Cardiac muscle cell (in vitro differentiated cells and primary cell): ENCODE data around the gene NARS2. TPM values are rescaled to one million over a fixed set of nuclear protein-coding genes. Genes with fewer than 3 reads are reported as not detected.
"Not testable (repeated sequence)": the region's sequence is repeated elsewhere in the genome, so short reads cannot be mapped to it uniquely, and the experiment has no call there.

Experiments
- DNase-seq, 2 donors: peaks; one replicate each; pipeline versions ENCODE4 v3.0.0 to v3.0.0-alpha.2; 2010 to 2017; ENCODE audit warnings: low read depth in 1 of 2, low spot score in 1 of 2
- H3K27ac ChIP-seq: fragments of 200-600 bp; sonication (generic); 2 replicates; pipeline ENCODE4 v1.5.1; 2016
- H3K27me3 ChIP-seq: fragments of 200-600 bp; sonication (generic); 2 replicates; pipeline ENCODE4 v1.6.0; 2016; ENCODE audit warnings: control low read depth
- H3K36me3 ChIP-seq: fragments of 200-600 bp; sonication (generic); 2 replicates; pipeline ENCODE4 v1.5.1; 2016; ENCODE audit warnings: control low read depth
- H3K4me1 ChIP-seq: fragments of 200-600 bp; sonication (generic); 2 replicates; pipeline ENCODE4 v1.8.1; 2017; ENCODE audit warnings: low read depth, mild to moderate bottlenecking, mixed run types
- H3K4me3 ChIP-seq: fragments of 200-600 bp; sonication (generic); 2 replicates; pipeline ENCODE4 v1.5.1; 2016; ENCODE audit warnings: mild to moderate bottlenecking
- H3K9me3 ChIP-seq: fragments of 200-600 bp; sonication (generic); 2 replicates; pipeline ENCODE4 v1.5.1; 2017; ENCODE audit warnings: low read depth, mild to moderate bottlenecking, control low read depth
- polyA plus RNA-seq: library from polyadenylated mRNA; unstranded; fragments of >200 nt; fragmentation: Nextera tagmentation; extraction: Ambion mirVana; gene quantifications from 2 replicates; pipeline ENCODE4 v1.2.1, GENCODE V29; 2016
- total RNA-seq: library from RNA; depleted of rRNA; stranded (reverse); fragments of >200 nt; gene quantifications from 2 replicates; pipeline ENCODE4 v1.2.3, GENCODE V29; 2016
- TF ChIP-seq, protein P1 (sequence below): IDR thresholded peaks from 2 replicates; pipeline ENCODE4 v1.5.1; 2012; ENCODE audit warnings: low read depth, mild to moderate bottlenecking, low read length

NARS2 gene
- total and polyA plus RNA-seq, 2 experiments from 2014 or later: 27.2 to 40.5 TPM

DNA sequence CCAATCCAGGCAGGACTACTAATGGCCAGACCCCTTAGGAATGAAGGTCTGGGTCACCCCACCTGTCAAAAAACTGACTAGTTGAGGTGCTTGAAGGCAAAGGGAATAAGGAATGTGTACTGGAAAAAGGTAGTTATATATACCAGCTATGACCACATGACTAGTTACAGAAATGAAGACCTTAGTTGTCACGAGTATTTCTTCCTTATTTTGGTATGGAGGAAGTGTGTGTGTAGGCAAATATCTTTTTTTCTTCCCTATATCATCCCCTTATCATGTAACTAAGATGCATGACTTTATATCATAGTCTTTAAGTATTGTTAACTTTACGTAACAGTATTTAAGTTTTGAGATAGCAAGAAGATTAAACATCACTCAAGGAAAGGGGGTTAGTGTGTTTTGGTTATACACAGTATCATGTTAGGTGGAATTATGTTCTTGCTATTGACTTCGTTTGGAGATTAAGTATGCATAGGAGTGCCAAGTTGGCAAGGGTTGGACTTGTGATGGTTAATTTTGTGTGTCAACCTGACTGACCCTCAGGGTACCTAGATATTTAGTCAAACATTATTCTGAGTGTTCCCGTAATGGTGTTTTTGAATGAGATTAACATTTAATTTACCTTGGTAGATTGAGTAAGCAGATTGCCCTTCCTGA, 38.2 kb upstream of the NARS2 start:
- Histone ChIP-seq H3K4me3 (no peak overlapping the region), H3K27ac (no peak overlapping the region), H3K36me3 (no peaks in the 10 kb centered on the region), H3K9me3 (no peaks in the 10 kb centered on the region), H3K27me3 (no peaks in the 10 kb centered on the region), H3K4me1 (no peaks in the 10 kb centered on the region)
- TF ChIP-seq, protein P1, sequence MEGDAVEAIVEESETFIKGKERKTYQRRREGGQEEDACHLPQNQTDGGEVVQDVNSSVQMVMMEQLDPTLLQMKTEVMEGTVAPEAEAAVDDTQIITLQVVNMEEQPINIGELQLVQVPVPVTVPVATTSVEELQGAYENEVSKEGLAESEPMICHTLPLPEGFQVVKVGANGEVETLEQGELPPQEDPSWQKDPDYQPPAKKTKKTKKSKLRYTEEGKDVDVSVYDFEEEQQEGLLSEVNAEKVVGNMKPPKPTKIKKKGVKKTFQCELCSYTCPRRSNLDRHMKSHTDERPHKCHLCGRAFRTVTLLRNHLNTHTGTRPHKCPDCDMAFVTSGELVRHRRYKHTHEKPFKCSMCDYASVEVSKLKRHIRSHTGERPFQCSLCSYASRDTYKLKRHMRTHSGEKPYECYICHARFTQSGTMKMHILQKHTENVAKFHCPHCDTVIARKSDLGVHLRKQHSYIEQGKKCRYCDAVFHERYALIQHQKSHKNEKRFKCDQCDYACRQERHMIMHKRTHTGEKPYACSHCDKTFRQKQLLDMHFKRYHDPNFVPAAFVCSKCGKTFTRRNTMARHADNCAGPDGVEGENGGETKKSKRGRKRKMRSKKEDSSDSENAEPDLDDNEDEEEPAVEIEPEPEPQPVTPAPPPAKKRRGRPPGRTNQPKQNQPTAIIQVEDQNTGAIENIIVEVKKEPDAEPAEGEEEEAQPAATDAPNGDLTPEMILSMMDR: no peak
- DNase-seq: no peak

DNA sequence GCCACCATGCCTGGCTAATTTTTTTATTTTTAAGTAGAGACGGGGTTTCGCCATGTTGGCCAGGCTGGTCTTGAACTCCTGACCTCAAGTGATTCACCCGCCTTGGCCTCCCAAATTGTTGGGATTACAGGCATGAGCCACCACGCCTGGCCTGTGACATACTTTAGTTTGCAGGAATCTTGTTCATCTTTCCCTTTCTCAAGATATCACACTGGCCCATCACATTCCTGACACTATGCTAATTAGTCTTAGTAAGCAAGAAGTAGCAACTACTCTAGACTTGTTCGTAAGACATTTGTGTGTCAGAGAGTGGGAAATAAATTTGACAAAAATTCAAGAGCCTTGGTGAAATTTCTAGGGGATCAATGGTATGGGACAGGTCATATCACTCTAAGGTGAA, 34.7 kb upstream of the NARS2 start:
- H3K4me3 ChIP-seq, H3K4me1 ChIP-seq, H3K36me3 ChIP-seq, H3K27me3 ChIP-seq, H3K9me3 ChIP-seq, H3K27ac ChIP-seq, DNase-seq: not testable (repeated sequence)

DNA sequence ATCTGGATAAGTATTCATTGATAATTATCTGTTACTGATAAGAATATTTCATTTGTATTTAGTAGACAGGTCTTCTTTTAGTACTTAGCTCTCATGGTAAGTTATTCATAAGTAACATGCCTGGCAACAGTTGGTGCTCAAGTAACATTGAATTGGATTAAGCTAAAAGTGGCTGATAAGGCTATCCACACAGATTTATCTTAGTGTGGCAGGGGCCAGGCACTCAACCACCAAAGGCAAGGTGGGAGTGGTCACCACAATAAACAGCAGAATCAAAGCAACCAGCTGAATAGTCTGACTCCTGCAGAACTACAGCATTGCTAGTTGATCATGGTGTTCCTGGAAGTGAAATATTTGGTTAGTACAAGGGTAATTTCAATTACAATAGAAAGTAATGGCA, 33.0 kb upstream of the NARS2 start:
- Histone ChIP-seq H3K36me3 (no peaks in the 10 kb centered on the region), H3K4me1 (no peaks in the 10 kb centered on the region), H3K4me3 (no peak overlapping the region), H3K27ac (no peak overlapping the region), H3K27me3 (no peaks in the 10 kb centered on the region), H3K9me3 (no peaks in the 10 kb centered on the region)
- TF ChIP-seq, protein P1: no peak
- DNase-seq: no peak

DNA sequence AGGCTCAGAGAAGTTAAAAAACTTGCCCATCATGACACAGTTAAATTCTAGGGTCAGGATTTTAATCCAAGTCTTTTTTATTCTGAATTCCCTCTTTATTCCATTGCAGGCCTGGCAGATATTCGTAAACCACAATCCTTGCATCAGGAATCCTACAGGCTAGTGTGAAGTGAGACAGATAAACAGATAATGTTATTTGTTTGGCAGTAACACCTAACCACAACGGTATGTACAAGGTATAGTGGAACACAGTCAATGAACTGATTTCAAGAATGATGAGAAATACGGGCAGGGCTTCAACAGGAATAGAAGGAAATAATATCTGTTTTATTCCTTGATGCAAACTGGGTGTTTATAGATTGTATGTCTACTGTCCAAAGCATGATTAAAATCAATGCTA, 32.0 kb upstream of the NARS2 start:
- TF ChIP-seq, protein P1: no peak
- no peaks in the 10 kb centered on the region for H3K4me1 ChIP-seq
- H3K4me3 ChIP-seq: no peak overlapping the region
- H3K9me3 ChIP-seq: no peaks in the 10 kb centered on the region
- no peak for DNase-seq
- no peaks in the 10 kb centered on the region for H3K27me3 ChIP-seq
- H3K27ac ChIP-seq: no peak overlapping the region
- H3K36me3 ChIP-seq: no peaks in the 10 kb centered on the region

DNA sequence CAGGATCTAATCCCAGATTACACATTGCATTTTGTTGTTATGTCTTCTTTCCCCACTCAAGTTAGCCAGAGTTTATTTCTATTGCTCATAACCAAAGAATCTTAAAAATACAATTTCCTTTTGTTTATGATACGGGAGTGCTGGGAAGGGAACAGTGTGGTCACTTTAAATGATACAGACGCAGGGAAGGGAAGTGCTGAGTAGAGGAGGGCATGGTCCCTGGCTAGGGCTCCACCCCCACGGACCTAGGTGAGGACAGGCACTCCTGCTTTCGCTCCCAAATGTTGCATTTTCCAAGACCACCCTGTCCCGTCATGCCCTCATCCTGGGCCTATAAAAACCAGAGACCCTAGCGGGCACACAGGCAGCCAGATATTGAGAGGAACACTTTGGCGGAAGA, 30.6 kb upstream of the NARS2 start:
- H3K4me3 ChIP-seq: no peak overlapping the region
- TF ChIP-seq, protein P1: no peak
- no peaks in the 10 kb centered on the region for H3K9me3 ChIP-seq
- H3K27me3 ChIP-seq: no peaks in the 10 kb centered on the region
- no peaks in the 10 kb centered on the region for H3K4me1 ChIP-seq
- H3K27ac ChIP-seq: no peak overlapping the region
- H3K36me3 ChIP-seq: no peaks in the 10 kb centered on the region
- peak in 1 of 2 donors; percentile 14 for DNase-seq

DNA sequence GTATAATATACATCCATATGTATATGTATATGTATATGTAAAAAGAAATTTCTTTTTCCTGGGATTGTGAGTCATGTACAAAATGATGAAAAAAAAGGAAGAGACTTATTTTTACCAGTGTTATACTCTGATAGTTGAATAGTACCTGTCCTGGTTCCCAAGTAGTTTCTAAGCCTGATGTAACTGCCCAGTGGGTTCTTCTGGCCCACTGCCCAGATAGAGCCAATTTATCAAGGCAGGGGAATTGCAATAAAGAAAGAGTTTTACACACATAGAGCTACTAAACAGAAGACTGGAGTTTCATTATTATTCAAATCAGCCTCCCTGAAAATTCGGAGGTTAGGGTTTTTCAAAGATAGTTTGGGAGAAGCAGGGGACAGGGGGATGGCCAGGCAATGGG, 29.1 kb upstream of the NARS2 start:
- H3K9me3 ChIP-seq: no peaks in the 10 kb centered on the region
- no peak for DNase-seq
- no peaks in the 10 kb centered on the region for H3K36me3 ChIP-seq
- no peaks in the 10 kb centered on the region for H3K4me1 ChIP-seq
- H3K27me3 ChIP-seq: no peaks in the 10 kb centered on the region
- no peak overlapping the region for H3K27ac ChIP-seq
- no peak overlapping the region for H3K4me3 ChIP-seq
- TF ChIP-seq, protein P1: no peak

DNA sequence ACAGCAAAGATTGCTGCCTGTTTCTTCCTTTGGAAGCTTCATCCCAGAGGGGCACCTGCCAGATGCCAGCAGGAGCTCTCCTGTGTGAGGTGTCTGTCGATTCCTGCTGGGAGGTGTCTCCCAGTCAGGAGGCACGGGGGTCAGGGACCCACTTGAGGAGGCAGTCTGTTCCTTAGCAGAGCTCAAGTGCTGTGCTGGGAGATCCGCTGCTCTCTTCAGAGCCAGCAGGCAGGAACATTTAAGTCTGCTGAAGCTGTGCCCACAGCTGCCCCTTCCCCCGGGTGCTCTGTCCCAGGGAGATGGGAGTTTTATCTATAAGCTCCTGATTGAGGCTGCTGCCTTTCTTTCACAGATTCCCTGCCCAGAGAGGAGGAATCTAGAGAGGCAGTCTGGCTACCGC, 28.1 kb upstream of the NARS2 start:
- H3K9me3 ChIP-seq, H3K4me3 ChIP-seq, DNase-seq, H3K27me3 ChIP-seq, H3K27ac ChIP-seq, H3K36me3 ChIP-seq, H3K4me1 ChIP-seq: not testable (repeated sequence)

DNA sequence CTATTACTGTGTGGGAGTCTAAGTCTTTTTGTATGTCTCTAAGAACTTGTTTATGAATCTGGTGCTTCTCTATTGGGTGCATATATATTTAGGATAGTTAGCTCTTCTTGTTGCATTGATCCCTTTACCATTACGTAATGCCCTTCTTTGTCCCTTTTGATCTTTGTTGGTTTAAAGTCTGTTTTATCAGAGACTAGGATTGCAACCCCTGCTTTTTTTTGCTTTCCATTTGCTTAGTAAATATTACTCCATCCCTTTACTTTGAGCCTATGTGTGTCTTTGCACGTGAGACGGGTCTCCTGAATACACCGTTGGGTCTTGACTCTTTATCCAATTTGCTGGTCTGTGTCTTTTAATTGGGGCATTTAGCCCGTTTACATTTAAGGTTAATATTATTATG, 26.4 kb upstream of the NARS2 start:
- H3K4me1 ChIP-seq, H3K36me3 ChIP-seq, DNase-seq, H3K9me3 ChIP-seq, H3K27me3 ChIP-seq, H3K4me3 ChIP-seq, H3K27ac ChIP-seq: not testable (repeated sequence)

DNA sequence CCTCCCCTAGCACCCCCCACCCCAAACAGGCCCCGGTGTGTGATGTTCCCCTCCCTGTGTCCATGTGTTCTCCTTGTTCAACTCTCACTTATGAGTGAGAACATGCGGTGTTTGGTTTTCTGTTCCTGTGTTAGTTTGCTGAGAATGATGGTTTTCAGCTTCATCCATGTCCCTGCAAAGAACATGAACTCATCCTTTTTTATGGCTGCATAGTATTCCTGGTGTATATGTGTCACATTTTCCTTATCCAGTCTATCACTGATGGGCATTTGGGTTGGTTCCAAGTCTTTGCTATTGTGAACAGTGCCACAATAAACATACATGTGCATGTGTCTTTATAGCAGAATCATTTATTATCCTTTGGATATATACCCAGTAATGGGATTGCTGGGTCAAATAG, 22.9 kb upstream of the NARS2 start:
- peaks cover 12% of the 10 kb centered on the region for H3K4me1 ChIP-seq
- H3K27me3 ChIP-seq, H3K4me3 ChIP-seq: not testable (repeated sequence)

More for the DNA sequence above, 22.9 kb upstream of the NARS2 start:
- not testable (repeated sequence) for H3K9me3 ChIP-seq, DNase-seq, H3K36me3 ChIP-seq, H3K27ac ChIP-seq
